ENCODE data around the gene SYTL1. TPM values are rescaled to one million over a fixed set of nuclear protein-coding genes. Genes with fewer than 3 reads are reported as not detected.
"Not testable (repeated sequence)": the region's sequence is repeated elsewhere in the genome, so short reads cannot be mapped to it uniquely, and the experiment has no call there.

SYTL1 gene
- total and polyA plus RNA-seq, 12 donors = 0.22 to 10.9 (median 1.0) TPM; not detected in 2

- no peak overlapping the region for H3K4me3 ChIP-seq
- intact Hi-C loops (cut with DNase I) = no loop called here
- DNase-seq = no peak
- TF ChIP-seq POLR2A (IDR thresholded peaks at IDR 0.05) (no peak), CTCF (IDR thresholded peaks at IDR 0.05) (no peak)
- no peaks in the 10 kb centered on the region for H3K36me3 ChIP-seq (replicated peaks in 1 of 2)
- WGBS, 4 donors = 79 to 83% (median 81%) methylated on average over 8 to 13 of the region's 13 CpGs
- peaks cover 10% of the 10 kb centered on the region in 2 donors for H3K4me1 ChIP-seq (replicated peaks in 1 of 2)
- H3K27ac ChIP-seq = no peak overlapping the region
- no peaks in the 10 kb centered on the region for H3K9me3 ChIP-seq (replicated peaks in 1 of 3)
- no peaks in the 10 kb centered on the region for H3K27me3 ChIP-seq
These were observed 41.8 kb downstream of the SYTL1 start for GRCh38 chr1:27383661-27384060.

GRCh38 chr1:27384797-27385196 lies 43.0 kb downstream of the SYTL1 start:
- H3K27ac ChIP-seq; H3K9me3 ChIP-seq (replicated peaks in 1 of 3); H3K27me3 ChIP-seq; intact Hi-C loops (cut with DNase I); H3K36me3 ChIP-seq (replicated peaks in 1 of 2); DNase-seq; H3K4me3 ChIP-seq: not testable (repeated sequence)
- 85 to 91% (median 87%) methylated on average over 3 of the region's 3 CpGs for WGBS, 4 donors
- peaks cover 10% of the 10 kb centered on the region in 2 donors for H3K4me1 ChIP-seq (replicated peaks in 1 of 2)

- H3K9me3 ChIP-seq (replicated peaks in 1 of 3) = no peaks in the 10 kb centered on the region
- no peaks in the 10 kb centered on the region for H3K36me3 ChIP-seq (replicated peaks in 1 of 2)
- H3K27ac ChIP-seq = peak overlapping the region in 1 of 5 donors; percentile 6
- peak in 6 of 7 donors; percentile 70 to 91 (median 78) for DNase-seq
- peaks cover 11 to 16% of the 10 kb centered on the region in 2 donors for H3K4me1 ChIP-seq (replicated peaks in 1 of 2)
- no peak overlapping the region for H3K4me3 ChIP-seq
- intact Hi-C loops (cut with DNase I) = no loop called here
- H3K27me3 ChIP-seq = no peaks in the 10 kb centered on the region
- WGBS, 4 donors = 39 to 94% (median 40%) methylated on average over 2 to 5 of the region's 5 CpGs
- peak; percentile 80 to 90 (median 84) for TF ChIP-seq CTCF (IDR thresholded peaks at IDR 0.05)
- no peak for TF ChIP-seq POLR2A (IDR thresholded peaks at IDR 0.05)
These were observed 46.6 kb downstream of the SYTL1 start for GRCh38 chr1:27388337-27389005.

- H3K4me1 ChIP-seq (replicated peaks in 1 of 2) = peaks cover 11 to 16% of the 10 kb centered on the region in 2 donors
- TF ChIP-seq POLR2A (IDR thresholded peaks at IDR 0.05) = no peak
- no peak for TF ChIP-seq CTCF (IDR thresholded peaks at IDR 0.05)
- peak overlapping the region in 3 of 5 donors; percentile 14 to 63 (median 40) for H3K27ac ChIP-seq
- peak overlapping the region in 1 of 4 donors; percentile 60 for H3K4me3 ChIP-seq
- 8 to 16% (median 11%) methylated on average over 7 to 13 of the region's 13 CpGs for WGBS, 4 donors
- no peaks in the 10 kb centered on the region for H3K9me3 ChIP-seq (replicated peaks in 1 of 3)
- H3K36me3 ChIP-seq (replicated peaks in 1 of 2) = no peaks in the 10 kb centered on the region
- intact Hi-C loops (cut with DNase I) = loop anchor here (5.0 to 10.0 kb wide), 3 partner anchors 34 to 273 kb away; no protein-coding TSS in a partner anchor
- no peaks in the 10 kb centered on the region for H3K27me3 ChIP-seq
- peak in 5 of 7 donors; percentile 59 to 88 (median 63) for DNase-seq
These were observed 49.8 kb downstream of the SYTL1 start for GRCh38 chr1:27391511-27392095.

All from adrenal gland (tissue), 12 donors.